Tibial artery (tissue), 4 donors: ENCODE results near the gene CA4.
"Not testable (repeated sequence)": the region's sequence is repeated elsewhere in the genome, so short reads cannot be mapped to it uniquely, and the experiment has no call there.

ENCODE experiments used
- DNase-seq, 2 donors: peaks; one replicate each; pipeline ENCODE4 v3.0.0-alpha.2; 2019
- H3K27ac ChIP-seq, 2 donors: fragments of 200-600 bp; sonication (generic) in 1 of 2; 1 replicate in 1 of 2; 2 replicates in 1 of 2; pipeline ENCODE4 v1.5.1; 2018 to 2019; ENCODE audit warnings: mild to moderate bottlenecking in 1 of 2
- H3K27me3 ChIP-seq, 2 donors: fragments of 200-600 bp; sonication (generic) in 1 of 2; one replicate each; pipeline versions ENCODE4 v1.5.1 to v1.6.0; 2016 to 2019
- H3K36me3 ChIP-seq, 3 donors: fragments of 200-600 bp; sonication (generic) in 2 of 3; one replicate each; pipeline ENCODE4 v1.5.1; 2016 to 2019; ENCODE audit warnings: mild to moderate bottlenecking in 2 of 3
- H3K4me1 ChIP-seq, 4 donors: fragments of 200-600 bp; sonication (generic) in 2 of 4; 1 replicate in 3 of 4; 2 replicates in 1 of 4; pipeline ENCODE4 v1.5.1; 2016 to 2019
- H3K4me3 ChIP-seq, 2 donors: fragments of 200-600 bp; sonication (generic) in 1 of 2; 1 replicate in 1 of 2; 2 replicates in 1 of 2; pipeline ENCODE4 v1.5.1; 2018 to 2019; ENCODE audit warnings: mild to moderate bottlenecking in 2 of 2
- H3K9me3 ChIP-seq, 3 donors: fragments of 200-600 bp; sonication (generic) in 1 of 3; one replicate each; pipeline ENCODE4 v1.5.1; 2016 to 2019
- intact Hi-C: fragments of 100-400 bp; cut with DNase I; formaldehyde crosslinking; loops from one replicate; pipeline ENCODE4 v1.15.0; 2023; ENCODE audit warnings: low total_unique reads
- TF ChIP-seq, protein P1 (sequence below), 2 experiments: fragments of 200-600 bp in 1 of 2; fragments of 450-650 bp in 1 of 2; IDR thresholded peaks; one replicate each; pipeline ENCODE4 v1.5.1; 2017 to 2019; ENCODE audit warnings: antibody characterized with exemption in 2 of 2, mild to moderate bottlenecking in 1 of 2, moderate library complexity in 1 of 2

CA4 gene

DNA sequence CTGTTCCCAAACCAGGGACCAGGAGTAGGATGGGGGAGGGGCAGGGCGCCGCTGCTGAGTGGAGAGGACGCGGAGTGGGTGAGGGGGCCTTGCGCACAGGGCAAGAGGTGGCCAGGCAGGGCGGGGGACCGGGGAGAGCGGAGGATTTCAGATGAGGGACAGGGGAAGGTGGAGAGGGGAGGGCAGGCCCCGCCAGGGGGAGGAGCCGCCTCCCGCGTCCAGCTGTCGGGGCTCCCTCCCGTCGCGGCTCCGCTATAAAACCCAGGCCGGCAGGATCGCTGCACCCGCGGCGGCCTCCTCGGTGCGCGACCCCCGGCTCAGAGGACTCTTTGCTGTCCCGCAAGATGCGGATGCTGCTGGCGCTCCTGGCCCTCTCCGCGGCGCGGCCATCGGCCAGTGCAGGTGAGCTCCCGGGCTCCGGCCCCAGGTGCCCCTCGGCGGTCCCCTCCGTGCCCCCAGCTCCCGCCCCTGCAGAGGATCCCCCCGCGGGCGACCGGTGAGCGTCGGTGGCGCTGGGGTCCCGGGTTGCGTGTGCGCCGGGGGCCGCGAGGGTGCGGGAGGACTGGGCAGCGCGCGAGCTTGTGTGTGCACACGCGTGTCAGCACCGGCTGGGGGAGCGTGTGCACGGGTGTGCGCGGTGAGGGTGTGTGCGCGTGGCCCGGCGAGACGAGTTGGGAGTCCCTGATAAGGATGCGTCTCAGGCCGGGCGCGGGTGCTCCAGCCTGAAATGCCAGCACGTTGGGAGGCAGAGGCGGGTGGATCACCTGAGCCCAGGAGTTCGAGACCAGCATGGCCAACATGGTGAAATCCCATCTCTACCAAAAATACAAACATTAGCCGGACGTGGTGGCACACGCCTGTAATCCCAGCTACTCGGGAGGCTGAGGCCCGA, at the start of gene CA4:
Gene CA4 (plus strand): TSS at position 283 of the 892 bp plus-strand sequence. CDS start 62 bp downstream, at position 345.
- peak within 1 kb of the TSS; percentile 16 to 24 for H3K4me3 ChIP-seq
- H3K36me3 ChIP-seq: no peaks in the 10 kb centered on the region
- TF ChIP-seq, protein P1, sequence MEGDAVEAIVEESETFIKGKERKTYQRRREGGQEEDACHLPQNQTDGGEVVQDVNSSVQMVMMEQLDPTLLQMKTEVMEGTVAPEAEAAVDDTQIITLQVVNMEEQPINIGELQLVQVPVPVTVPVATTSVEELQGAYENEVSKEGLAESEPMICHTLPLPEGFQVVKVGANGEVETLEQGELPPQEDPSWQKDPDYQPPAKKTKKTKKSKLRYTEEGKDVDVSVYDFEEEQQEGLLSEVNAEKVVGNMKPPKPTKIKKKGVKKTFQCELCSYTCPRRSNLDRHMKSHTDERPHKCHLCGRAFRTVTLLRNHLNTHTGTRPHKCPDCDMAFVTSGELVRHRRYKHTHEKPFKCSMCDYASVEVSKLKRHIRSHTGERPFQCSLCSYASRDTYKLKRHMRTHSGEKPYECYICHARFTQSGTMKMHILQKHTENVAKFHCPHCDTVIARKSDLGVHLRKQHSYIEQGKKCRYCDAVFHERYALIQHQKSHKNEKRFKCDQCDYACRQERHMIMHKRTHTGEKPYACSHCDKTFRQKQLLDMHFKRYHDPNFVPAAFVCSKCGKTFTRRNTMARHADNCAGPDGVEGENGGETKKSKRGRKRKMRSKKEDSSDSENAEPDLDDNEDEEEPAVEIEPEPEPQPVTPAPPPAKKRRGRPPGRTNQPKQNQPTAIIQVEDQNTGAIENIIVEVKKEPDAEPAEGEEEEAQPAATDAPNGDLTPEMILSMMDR (IDR thresholded peaks at IDR 0.05): no peak
- H3K4me1 ChIP-seq: peaks cover 0 to 20% (median 7%) of the 10 kb centered on the region in 4 donors
- peaks cover 0 to 83% of the 10 kb centered on the region in 2 donors for H3K27me3 ChIP-seq
- no peak within 1 kb of the TSS for H3K27ac ChIP-seq
- intact Hi-C loops: loop anchor here (10.0 kb wide), 1 partner anchor 285 kb away; no protein-coding TSS in a partner anchor
- H3K9me3 ChIP-seq: no peaks in the 10 kb centered on the region
- DNase-seq: no peak

DNA sequence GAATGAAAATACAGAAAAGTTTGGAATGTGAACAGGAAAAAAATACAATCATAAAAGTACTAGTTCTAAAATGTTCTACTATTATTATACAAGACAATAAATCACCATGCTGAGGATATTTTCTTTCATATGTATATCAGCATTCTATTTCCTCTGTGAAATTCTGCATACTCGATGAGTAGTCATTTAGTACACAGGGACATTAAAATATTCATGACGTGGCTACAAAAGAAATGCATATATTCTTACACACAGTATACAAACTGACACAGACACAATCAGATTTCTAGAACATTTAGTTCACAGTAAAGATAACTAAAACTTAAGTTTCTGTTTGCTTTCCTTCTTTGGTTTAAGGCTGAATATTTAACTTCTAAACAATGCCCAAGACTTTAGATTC, 49.2 kb upstream of the CA4 start:
- not testable (repeated sequence) for H3K27ac ChIP-seq, H3K4me3 ChIP-seq
- intact Hi-C loops: loop anchor here (10.0 kb wide), 1 partner anchor 324 kb away; the partner anchor contains the start of gene CHCT1

DNA sequence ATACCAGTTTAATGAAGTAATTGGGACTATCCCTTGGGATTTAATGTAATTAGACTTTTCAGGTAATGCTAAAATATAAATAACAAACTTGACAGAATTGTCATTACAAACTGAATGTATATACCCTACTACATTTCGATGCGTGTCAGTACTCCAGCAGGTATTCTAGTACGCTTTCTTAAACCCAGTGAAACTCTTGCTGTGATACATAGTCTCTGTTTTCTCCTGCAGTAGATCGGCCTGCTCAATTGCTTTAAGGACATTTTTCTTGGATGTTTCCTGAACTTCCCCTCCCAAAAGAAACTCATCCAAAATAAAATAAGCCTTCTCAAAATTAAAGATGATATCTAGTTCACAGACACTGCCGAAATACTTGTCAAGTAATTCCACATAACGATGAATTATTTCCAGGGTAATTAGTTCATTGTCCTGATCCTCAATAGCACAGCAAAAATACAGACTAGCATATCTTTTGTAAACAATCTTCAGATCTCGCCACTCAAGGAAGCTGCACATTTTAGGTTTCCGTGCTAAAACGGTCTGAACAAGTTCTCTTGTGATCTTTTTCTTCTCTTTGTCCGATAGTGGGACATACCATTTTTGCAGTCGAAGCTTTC, 47.6 kb upstream of the CA4 start:
- not testable (repeated sequence) for H3K27ac ChIP-seq, DNase-seq, H3K4me1 ChIP-seq, H3K9me3 ChIP-seq, H3K27me3 ChIP-seq, H3K36me3 ChIP-seq
- intact Hi-C loops: loop anchor here (10.0 kb wide), 1 partner anchor 323 kb away; the partner anchor contains the start of gene CHCT1
- H3K4me3 ChIP-seq: peak overlapping the region in 1 of 2 donors; percentile 16

More for the DNA sequence above, 49.2 kb upstream of the CA4 start:
- H3K27me3 ChIP-seq, H3K36me3 ChIP-seq, H3K9me3 ChIP-seq, H3K4me1 ChIP-seq, DNase-seq: not testable (repeated sequence)

DNA sequence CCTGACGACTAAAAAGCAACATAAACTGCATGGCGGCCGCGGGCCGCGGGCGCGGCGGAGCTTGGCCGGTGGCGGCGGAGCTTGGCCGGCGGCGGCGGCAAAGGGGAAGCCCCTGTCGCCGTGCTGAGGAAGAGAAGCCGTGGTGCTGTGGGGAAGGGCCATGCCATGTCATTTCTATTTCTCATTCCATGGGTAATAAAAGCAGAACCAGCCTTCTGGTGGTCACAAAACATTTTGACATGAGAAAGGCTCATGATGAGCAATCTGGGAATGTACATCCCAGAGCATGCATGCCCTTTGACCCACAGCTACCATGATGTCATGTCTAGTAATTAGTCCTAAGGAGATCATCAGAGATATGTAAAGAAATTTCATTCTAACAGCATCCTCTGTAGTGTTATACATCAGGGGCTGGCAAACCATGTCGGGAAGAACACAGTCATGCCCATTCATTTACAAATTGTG, 47.1 kb upstream of the CA4 start:
- H3K4me3 ChIP-seq: peak overlapping the region in 1 of 2 donors; percentile 16
- no peak overlapping the region for H3K27ac ChIP-seq
- H3K9me3 ChIP-seq: no peaks in the 10 kb centered on the region
- intact Hi-C loops: loop anchor here (10.0 kb wide), 1 partner anchor 322 kb away; the partner anchor contains the start of gene CHCT1
- H3K4me1 ChIP-seq: no peaks in the 10 kb centered on the region
- TF ChIP-seq, protein P1 (IDR thresholded peaks at IDR 0.05): no peak
- H3K27me3 ChIP-seq: peaks cover 0 to 5% of the 10 kb centered on the region in 2 donors
- peak in 1 of 2 donors; percentile 25 for DNase-seq
- H3K36me3 ChIP-seq: no peaks in the 10 kb centered on the region

DNA sequence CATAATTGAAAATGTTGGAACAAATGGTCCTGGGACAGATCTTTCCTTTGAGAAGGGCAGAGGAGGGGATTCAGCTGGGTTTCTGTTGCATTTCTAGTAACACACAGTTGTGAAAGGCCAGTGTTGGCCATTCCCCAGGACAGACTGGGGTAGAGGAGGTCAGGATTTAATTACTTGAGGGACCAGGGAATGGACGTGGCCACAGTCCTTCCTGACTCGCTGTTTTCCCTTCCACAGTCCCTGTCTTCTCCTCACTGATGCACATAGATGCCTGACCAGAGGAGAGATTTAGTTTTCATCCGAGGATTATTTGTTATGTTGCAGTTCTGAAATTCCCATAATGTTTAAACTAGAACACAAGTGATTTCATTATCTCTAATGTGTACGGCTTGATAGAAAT, 45.8 kb upstream of the CA4 start:
- H3K27ac ChIP-seq: no peak overlapping the region
- H3K9me3 ChIP-seq: no peaks in the 10 kb centered on the region
- intact Hi-C loops: loop anchor here (10.0 kb wide), 1 partner anchor 321 kb away; the partner anchor contains the start of gene CHCT1
- H3K36me3 ChIP-seq: no peaks in the 10 kb centered on the region
- TF ChIP-seq, protein P1 (IDR thresholded peaks at IDR 0.05): no peak
- H3K4me1 ChIP-seq: no peaks in the 10 kb centered on the region
- DNase-seq: no peak
- H3K4me3 ChIP-seq: no peak overlapping the region
- peaks cover 0 to 5% of the 10 kb centered on the region in 2 donors for H3K27me3 ChIP-seq

DNA sequence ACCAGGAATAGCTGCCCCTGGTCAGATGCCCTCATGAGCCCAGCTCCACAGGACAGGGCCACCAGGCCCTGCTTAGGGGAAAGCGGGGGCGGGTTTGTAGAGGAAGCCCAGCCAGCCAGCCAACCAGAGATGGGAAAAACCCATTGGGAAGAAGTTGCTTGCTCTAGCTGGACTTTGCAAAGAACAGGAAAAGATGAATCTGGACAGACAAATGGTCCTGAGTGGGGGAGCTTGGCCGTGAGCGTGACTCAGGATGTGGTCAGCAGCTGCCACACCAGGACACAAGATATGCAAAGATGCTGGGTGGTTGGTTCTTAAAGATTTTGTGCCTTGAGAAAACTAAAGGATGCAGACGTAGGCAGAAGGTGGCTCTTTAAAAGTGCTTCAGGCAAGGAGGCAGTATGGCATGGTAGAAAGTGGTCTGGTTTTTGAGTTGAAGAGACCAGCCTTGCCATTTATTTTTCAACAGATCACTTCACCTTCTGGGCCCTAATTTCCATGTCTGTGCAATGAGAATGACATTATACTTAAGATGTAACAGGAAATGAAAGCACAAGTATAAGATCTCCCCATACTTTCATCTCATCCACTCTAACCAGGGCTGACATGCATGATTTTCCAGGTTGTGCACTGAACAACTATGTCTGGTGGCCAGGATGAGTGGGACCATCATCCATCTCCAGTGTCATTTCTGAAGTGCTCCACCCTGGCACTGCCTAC, 43.3 kb upstream of the CA4 start:
- H3K27ac ChIP-seq: no peak overlapping the region
- H3K9me3 ChIP-seq: no peaks in the 10 kb centered on the region
- H3K27me3 ChIP-seq: peaks cover 0 to 5% of the 10 kb centered on the region in 2 donors
- DNase-seq: no peak
- TF ChIP-seq, protein P1 (IDR thresholded peaks at IDR 0.05): no peak
- H3K4me3 ChIP-seq: no peak overlapping the region
- intact Hi-C loops: loop anchor here (10.0 kb wide), 1 partner anchor 318 kb away; the partner anchor contains the start of gene CHCT1
- H3K36me3 ChIP-seq: no peaks in the 10 kb centered on the region
- no peaks in the 10 kb centered on the region for H3K4me1 ChIP-seq
